Peyer's patch (tissue), 4 donors: ENCODE data around the gene RDH12. TPM values are rescaled to one million over a fixed set of nuclear protein-coding genes. Genes with fewer than 3 reads are reported as not detected.

Source experiments
- DNase-seq, 3 donors: peaks; one replicate each; pipeline ENCODE4 v3.0.0-alpha.2; 2017 to 2019
- H3K27ac ChIP-seq, 4 donors: fragments of 200-600 bp; sonication (generic); one replicate each; pipeline ENCODE4 v1.5.1; 2016 to 2019
- H3K27me3 ChIP-seq, 2 donors: fragments of 200-600 bp; sonication (generic); one replicate each; pipeline ENCODE4 v1.5.1; 2019
- H3K36me3 ChIP-seq, 3 donors: fragments of 200-600 bp; sonication (generic); one replicate each; pipeline ENCODE4 v1.5.1; 2016 to 2019
- H3K4me1 ChIP-seq, 4 donors: fragments of 200-600 bp; sonication (generic); one replicate each; pipeline ENCODE4 v1.5.1; 2016 to 2019
- H3K4me3 ChIP-seq, 4 donors: fragments of 200-600 bp; sonication (generic); 1 replicate in 3 of 4; 2 replicates in 1 of 4; pipeline ENCODE4 v1.5.1; 2016 to 2019; ENCODE audit warnings: mild to moderate bottlenecking in 1 of 4
- H3K9me3 ChIP-seq, 4 donors: fragments of 200-600 bp; sonication (generic); one replicate each; pipeline ENCODE4 v1.5.1; 2016 to 2019; ENCODE audit warnings: mild to moderate bottlenecking in 1 of 4
- POLR2A ChIP-seq, 2 donors: fragments of 450-650 bp; IDR thresholded peaks; one replicate each; pipeline ENCODE4 v1.5.1; 2017; ENCODE audit warnings: antibody characterized with exemption in 2 of 2, mild to moderate bottlenecking in 2 of 2, moderate library complexity in 2 of 2
- total RNA-seq, 4 donors: library from RNA; depleted of rRNA; stranded (reverse); fragments of >200 nt; gene quantifications; one replicate each; pipeline ENCODE4 v1.1.0, GENCODE V29; 2016
- TF ChIP-seq, protein P1 (sequence below), 6 experiments: fragments of 450-650 bp in 4 of 6; fragments of 200-600 bp in 2 of 6; sonication (generic) in 1 of 6; IDR thresholded peaks; one replicate each; pipeline ENCODE4 v1.5.1; 2017 to 2019; ENCODE audit warnings: antibody characterized with exemption in 6 of 6, mild to moderate bottlenecking in 3 of 6, moderate library complexity in 1 of 6

Gene RDH12
- total RNA-seq, 4 donors from 2014 or later, result not detected

DNA sequence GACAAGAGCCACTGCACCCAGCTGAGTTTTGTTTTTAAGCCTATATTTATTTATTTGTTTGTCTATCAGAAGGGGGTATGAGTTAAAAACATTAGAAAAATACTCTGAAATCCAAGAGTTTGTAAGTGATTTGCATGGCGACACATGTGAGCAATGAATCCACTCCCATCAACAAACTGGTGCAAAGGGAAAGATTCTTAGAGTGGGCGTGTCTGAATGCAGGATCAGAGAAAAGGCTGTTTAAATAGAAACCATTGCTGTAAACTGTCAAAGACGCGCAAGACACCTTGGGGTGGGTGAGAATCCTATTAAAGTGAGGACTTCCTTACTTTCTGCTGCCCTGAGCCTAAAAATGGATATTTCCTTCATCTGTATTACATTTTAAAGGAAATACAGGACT lies 62.8 kb downstream of the RDH12 start:
- Histone ChIP-seq H3K27me3 (no peaks in the 10 kb centered on the region), H3K4me3 (no peak overlapping the region), H3K4me1 (no peaks in the 10 kb centered on the region), H3K27ac (no peak overlapping the region), H3K36me3 (peaks cover 0 to 98% (median 0%) of the 10 kb centered on the region in 3 donors), H3K9me3 (no peaks in the 10 kb centered on the region)
- no peak for DNase-seq
- TF ChIP-seq, protein P1, sequence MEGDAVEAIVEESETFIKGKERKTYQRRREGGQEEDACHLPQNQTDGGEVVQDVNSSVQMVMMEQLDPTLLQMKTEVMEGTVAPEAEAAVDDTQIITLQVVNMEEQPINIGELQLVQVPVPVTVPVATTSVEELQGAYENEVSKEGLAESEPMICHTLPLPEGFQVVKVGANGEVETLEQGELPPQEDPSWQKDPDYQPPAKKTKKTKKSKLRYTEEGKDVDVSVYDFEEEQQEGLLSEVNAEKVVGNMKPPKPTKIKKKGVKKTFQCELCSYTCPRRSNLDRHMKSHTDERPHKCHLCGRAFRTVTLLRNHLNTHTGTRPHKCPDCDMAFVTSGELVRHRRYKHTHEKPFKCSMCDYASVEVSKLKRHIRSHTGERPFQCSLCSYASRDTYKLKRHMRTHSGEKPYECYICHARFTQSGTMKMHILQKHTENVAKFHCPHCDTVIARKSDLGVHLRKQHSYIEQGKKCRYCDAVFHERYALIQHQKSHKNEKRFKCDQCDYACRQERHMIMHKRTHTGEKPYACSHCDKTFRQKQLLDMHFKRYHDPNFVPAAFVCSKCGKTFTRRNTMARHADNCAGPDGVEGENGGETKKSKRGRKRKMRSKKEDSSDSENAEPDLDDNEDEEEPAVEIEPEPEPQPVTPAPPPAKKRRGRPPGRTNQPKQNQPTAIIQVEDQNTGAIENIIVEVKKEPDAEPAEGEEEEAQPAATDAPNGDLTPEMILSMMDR (IDR thresholded peaks at IDR 0.05), result no peak
- TF ChIP-seq POLR2A (IDR thresholded peaks at IDR 0.05), result no peak

DNA sequence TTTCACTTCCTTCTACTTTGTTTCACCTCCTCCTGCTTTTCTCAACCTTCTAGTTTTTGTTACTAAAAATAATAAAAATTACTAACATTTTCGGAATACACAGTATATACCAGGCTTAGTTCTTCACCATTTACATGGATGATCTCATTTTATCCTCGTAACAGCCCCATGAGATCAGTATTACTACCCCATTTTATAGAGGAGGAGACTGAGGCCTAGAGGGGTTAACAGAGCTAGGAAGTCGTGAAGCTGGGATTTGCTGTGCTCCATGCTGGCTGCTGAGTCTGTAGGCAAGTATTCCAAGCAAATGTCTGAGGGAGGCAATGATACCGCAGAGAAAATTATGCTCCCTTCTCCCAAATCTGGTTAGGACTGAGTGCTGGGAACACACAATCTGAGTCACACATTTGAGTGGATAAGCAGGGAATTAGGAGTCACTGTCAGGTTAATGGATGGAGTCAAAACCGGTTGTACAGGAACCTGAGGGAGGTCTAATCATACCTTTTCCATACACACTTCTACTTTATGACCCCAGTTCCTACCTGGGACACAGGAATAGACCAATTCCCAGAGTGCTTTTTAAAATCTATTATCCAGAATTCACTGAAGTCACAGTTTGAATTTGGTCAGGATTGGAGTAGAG lies 63.6 kb downstream of the RDH12 start:
- no peaks in the 10 kb centered on the region for H3K4me1 ChIP-seq
- no peaks in the 10 kb centered on the region for H3K27me3 ChIP-seq
- TF ChIP-seq POLR2A (IDR thresholded peaks at IDR 0.05), result no peak
- TF ChIP-seq, protein P1 (IDR thresholded peaks at IDR 0.05), result no peak
- peaks cover 0 to 100% (median 0%) of the 10 kb centered on the region in 3 donors for H3K36me3 ChIP-seq
- no peaks in the 10 kb centered on the region for H3K9me3 ChIP-seq
- no peak for DNase-seq
- no peak overlapping the region for H3K27ac ChIP-seq
- H3K4me3 ChIP-seq, result no peak overlapping the region

DNA sequence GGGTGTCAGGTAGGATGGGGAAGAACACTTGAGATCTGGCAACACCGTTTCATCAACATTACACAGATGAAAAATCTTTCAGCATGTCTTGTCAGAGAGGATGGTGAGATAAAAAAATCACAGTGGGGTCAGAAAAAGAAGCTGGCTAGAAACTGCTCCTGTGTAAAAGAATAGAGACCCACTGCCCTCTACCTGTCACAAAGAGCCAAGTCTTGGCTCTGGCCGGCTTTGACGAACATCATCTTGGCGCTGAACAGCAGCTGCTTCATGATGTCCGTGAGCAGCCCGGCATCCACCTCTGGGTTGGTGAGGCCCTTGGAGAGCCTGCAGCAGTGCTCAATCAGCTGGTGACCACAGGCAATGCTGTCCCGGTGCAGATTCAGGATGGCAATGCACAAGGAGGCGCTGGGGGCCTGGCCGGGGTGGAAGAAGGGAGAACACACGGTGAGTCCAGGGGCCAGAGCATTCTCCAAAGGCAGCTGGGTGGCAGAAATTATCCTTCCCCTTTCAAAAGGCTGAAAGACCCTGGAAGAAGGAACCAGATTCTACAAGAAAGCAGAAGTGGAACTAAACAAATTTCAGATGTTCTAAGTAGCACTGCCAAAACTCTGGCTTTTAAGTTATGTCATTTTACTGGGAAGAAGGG lies 64.5 kb downstream of the RDH12 start:
- H3K4me1 ChIP-seq, result no peaks in the 10 kb centered on the region
- H3K9me3 ChIP-seq, result no peaks in the 10 kb centered on the region
- no peak overlapping the region for H3K4me3 ChIP-seq
- no peak overlapping the region for H3K27ac ChIP-seq
- H3K27me3 ChIP-seq, result no peaks in the 10 kb centered on the region
- peaks cover 0 to 99% (median 0%) of the 10 kb centered on the region in 3 donors for H3K36me3 ChIP-seq
- DNase-seq, result no peak
- TF ChIP-seq, protein P1 (IDR thresholded peaks at IDR 0.05), result no peak
- no peak for TF ChIP-seq POLR2A (IDR thresholded peaks at IDR 0.05)

DNA sequence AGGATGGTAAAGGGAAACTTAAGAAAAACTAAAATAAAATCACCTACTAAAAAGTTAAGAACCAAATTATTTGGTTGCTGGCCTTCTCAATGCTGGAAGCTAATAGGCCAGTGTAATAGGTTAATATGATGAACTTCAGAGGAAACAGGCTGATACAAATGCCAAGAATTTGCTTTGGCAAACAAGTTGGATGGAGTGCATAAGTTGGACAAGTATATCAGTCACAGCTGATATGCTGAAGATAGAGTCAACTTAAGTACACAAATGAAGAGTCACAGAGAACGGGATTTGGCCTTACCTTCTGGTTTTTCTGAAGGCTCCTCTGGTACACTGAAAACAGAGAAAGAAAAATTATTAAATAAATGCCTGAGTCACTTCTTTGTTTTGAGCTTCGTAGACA lies 66.5 kb downstream of the RDH12 start:
- H3K4me1 ChIP-seq, result no peaks in the 10 kb centered on the region
- peaks cover 0 to 99% (median 0%) of the 10 kb centered on the region in 3 donors for H3K36me3 ChIP-seq
- H3K27me3 ChIP-seq, result no peaks in the 10 kb centered on the region
- no peak for DNase-seq
- TF ChIP-seq POLR2A (IDR thresholded peaks at IDR 0.05), result no peak
- TF ChIP-seq, protein P1 (IDR thresholded peaks at IDR 0.05), result no peak
- no peaks in the 10 kb centered on the region for H3K9me3 ChIP-seq
- H3K4me3 ChIP-seq, result no peak overlapping the region
- no peak overlapping the region for H3K27ac ChIP-seq

DNA sequence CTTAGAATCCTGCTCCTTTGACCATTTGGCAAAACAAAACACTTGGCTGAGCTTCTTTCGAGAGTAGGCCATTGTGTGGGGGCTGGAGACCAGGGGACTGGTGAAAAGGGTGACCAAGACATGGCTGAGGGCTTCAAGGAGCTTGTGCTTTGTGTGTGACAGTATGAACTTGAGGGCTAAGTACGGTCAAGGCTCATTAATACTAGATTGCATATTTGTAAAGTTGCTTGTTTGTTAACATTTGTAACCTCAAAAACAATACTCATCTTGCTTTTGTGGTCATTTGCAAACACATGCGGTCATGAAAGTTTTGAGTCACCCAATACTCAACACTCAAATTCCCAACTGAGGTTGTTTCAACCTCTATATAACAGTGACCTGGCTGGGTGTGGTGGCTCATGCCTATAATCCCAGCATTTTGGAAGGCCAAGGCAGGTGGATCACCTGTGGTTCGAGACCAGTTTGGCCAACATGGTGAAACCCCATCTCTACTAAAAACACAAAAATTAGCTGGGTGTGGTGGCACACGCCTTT lies 72.2 kb downstream of the RDH12 start:
- Histone ChIP-seq H3K9me3 (no peaks in the 10 kb centered on the region), H3K4me3 (no peak overlapping the region), H3K27ac (no peak overlapping the region), H3K27me3 (no peaks in the 10 kb centered on the region), H3K4me1 (no peaks in the 10 kb centered on the region), H3K36me3 (peaks cover 0 to 99% (median 0%) of the 10 kb centered on the region in 3 donors)
- no peak for TF ChIP-seq POLR2A (IDR thresholded peaks at IDR 0.05)
- TF ChIP-seq, protein P1 (IDR thresholded peaks at IDR 0.05), result no peak
- DNase-seq, result no peak
